HUDEP-2 (cell line): ENCODE results near the gene RNF39.
"Not testable (repeated sequence)": the region's sequence is repeated elsewhere in the genome, so short reads cannot be mapped to it uniquely, and the experiment has no call there.

Experiments used
- DNase-seq, 76 experiments: peaks; one replicate each; lab custom pipeline; 2025; ENCODE audit not compliant: unreplicated experiment in 76 of 76; lab: John Stamatoyannopoulos, UW

The RNF39 gene

GRCh38 chr6:30062471-30063178, 12.9 kb downstream of the RNF39 start:
- peak in 1 of 76 experiments; percentile 9 for DNase-seq

DNA sequence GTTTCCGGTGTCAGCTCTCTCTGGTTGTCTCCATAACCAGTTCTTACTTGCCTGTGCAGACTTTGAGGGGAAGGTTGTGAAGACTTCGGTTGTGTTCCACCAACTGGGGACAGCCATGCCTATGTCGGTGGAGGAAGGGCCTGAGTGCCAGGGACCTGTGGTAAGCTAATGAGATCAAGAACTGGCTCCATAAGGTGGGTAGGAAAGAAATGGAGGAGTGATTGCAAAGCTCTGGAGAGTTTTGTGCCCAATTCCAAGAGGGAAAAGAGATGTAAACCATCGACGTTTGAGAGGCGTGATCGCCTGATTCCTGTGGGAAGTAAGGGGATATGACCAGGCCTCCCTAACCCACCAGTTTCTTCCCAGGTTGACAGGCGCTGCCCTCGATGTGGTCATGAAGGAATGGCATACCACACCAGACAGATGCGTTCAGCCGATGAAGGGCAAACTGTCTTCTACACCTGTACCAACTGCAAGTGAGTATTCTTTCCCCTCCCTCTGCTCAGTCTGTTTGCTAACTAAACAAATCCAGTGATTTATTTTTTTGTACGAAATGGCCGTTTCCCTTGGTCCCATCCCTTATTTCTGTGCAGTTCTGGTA, 13.6 kb downstream of the RNF39 start:
- peak in 16 of 76 experiments; percentile 10 to 64 (median 23) for DNase-seq

- DNase-seq, result peak in 74 of 76 experiments; percentile 58 to 97 (median 90)
Measured at GRCh38 chr6:30061092-30061857, 14.3 kb downstream of the RNF39 start, which contains the start of gene POLR1H. Gene POLR1H (plus strand): TSS chr6:30061265. CDS start chr6:30061525, 260 bp downstream.

DNA sequence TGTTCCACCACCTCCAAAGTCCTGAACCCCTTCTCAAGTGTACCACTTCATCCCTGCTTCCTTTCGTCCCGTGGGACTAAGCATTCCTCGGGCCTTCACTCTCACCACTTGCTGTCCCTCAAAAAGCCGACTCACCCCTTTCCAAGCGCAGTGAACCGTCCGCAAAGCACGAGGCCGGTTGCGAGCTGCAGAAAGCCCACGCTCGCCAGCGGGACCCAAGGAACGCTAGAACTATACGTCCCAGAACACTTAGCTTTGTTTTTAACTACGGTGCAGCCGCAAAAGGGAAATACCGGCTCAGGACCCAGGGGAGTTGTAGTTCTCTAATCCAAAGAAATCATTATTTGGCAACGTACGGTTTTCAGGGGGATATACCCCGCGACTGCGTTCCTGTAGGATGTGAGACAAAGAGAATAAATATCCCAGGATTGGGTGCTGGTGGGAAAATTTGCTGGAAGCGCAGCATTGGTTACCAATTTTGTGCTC, 14.9 kb downstream of the RNF39 start:
- peak in 23 of 76 experiments; percentile 7 to 62 (median 22) for DNase-seq

- no peak for DNase-seq
Measured at GRCh38 chr6:30055513-30055912, 20.1 kb downstream of the RNF39 start.

DNA sequence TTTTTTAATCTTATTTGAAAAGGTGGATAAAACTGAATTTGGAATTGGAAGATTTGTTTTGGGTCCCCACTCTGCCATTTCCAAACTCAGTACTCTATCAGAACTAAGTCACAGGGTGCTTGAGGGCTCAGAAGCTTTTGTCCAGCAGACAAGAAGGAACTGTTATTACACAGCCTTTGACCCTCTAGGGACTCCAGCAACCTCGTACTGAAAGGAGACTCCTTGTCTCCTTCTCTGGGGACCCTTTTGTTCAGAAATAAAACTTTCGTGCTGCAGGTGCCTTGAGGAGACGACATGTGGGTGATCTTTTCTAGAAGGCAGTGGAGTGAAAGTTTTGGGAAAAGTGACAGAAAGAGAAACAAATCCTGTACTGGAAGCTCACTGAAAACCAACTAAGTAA, 21.9 kb downstream of the RNF39 start:
- no peak for DNase-seq

- DNase-seq, result peak in 46 of 76 experiments; percentile 4 to 65 (median 25)
Measured at GRCh38 chr6:30047220-30047619, 28.3 kb downstream of the RNF39 start.

- peak in 1 of 76 experiments; percentile 4 for DNase-seq
Measured at GRCh38 chr6:30044630-30045029, 30.9 kb downstream of the RNF39 start.

DNA sequence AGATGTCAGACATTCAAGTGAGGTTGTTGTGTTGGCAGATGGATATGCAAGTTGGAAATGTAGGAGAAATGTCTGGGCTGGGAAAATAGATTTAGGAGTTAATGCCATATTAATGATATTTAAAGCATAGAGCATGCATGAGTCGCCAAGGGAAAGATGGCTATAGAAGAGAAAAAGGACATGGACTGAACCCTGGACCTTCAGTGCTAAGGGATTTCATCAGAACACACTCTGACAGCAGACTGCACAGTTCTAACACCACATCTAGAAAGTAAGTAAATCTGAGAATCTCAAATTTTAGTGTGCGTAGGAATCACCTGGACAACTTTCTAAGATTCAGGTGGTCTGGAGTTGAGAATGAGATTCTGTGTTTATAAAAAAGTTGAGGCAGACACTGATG, 31.8 kb downstream of the RNF39 start:
- DNase-seq, result no peak

- no peak for DNase-seq
Measured at GRCh38 chr6:30042914-30043313, 32.7 kb downstream of the RNF39 start.

GRCh38 chr6:30042476-30042875, 33.1 kb downstream of the RNF39 start:
- no peak for DNase-seq

DNA sequence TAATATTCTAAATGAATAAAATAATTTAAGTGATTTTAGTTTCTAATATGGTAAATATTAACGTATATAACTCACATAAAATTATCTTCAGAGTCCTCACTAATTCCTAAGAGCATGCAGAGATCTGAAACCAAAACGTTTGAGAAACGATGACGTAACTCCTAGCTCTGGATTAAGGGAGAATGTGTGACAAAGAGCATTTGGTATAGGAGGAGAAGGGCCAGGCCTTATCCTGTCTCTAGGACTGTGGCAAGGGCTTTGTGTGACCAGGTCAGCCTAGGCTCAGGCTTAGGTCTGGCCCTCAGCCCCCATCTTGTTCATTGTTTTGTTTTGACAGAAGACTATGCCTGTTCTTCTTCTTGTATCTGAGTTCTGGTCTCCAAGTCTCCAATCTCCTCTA, 33.7 kb downstream of the RNF39 start:
- no peak for DNase-seq

GRCh38 chr6:30041221-30041620, 34.3 kb downstream of the RNF39 start:
- no peak for DNase-seq

GRCh38 chr6:30037182-30037788, 38.3 kb downstream of the RNF39 start:
- DNase-seq, result peak in 7 of 76 experiments; percentile 4 to 33 (median 23)

DNA sequence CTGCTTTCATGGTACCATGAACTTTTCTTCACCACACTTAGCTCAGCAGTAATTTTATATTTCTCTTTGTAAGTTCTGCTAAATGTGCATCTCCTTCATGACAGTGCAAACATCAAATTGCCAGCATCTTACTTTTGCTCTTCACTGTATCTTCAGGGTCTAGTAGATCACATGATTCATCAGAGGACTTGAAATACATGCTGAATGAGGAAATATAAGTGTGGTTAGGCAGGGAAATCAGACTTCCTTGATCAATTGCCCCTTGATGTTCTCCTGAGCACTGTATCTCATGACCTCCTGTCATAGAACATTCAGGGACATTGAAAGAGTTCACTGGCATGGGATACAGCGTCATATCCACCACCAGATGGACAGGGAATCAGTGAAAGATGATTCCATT, 39.8 kb downstream of the RNF39 start:
- DNase-seq, result no peak

- DNase-seq, result not testable (repeated sequence)
Measured at GRCh38 chr6:30033440-30033839, 42.1 kb downstream of the RNF39 start.

GRCh38 chr6:30031381-30031780, 44.2 kb downstream of the RNF39 start:
- DNase-seq, result no peak

GRCh38 chr6:30029588-30029987, 46.0 kb downstream of the RNF39 start:
- DNase-seq, result no peak

DNA sequence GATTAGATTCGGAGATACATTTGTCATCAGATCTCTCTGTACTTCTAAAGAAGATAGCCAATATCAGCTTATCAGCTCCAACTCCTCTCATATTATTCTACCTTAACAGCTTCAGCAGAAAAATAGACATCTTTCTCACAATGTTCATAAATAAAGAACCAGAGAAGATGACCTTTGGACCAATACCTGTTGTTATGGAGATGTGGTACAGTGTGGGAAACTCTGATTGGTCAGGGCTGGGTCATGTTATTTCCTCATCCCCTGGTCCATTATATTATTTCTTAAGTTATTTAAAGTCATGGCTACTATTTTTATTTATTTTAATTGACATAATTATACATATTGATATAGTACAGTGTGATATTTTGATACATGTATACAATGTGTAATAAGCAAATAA, 50.4 kb downstream of the RNF39 start:
- no peak for DNase-seq

DNA sequence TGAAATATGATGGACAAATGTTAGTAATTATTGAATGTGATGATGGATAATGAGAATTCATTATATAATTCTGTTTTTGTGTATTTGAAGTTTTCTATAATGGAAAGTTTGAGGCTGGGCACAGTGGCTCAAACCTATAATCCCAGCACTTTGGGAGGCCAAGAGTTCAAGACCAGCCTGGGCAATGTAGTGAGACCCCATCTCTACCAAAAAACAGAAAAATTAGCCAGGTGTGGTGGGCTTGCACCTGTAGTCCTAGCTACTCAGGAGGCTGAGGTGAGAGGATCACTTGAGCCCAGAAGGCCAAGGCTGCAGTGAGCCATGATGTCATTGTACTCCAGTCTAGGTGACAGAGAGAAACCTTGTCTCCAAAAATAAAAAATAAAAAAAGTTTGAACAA, 52.9 kb downstream of the RNF39 start:
- DNase-seq, result not testable (repeated sequence)

DNA sequence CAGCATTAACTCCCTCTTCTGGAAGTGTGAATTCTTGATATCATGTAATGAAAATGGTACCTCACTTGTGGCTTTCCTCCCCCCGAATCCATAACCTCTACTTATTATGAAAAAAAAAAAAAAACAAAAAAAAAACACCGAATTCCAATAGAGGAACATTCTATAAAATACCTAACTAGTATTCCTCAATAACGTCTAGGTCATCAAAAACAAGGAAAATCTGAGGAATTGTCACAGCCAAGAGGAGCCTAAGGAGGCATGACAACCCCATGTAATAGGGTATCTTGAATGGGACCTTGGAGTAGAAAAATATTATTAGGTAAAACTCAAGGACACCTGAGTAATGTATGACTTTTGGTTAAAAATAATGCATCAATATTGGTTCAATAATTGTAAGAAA, 53.4 kb downstream of the RNF39 start:
- DNase-seq, result no peak
